DND-41 (cell line): ENCODE measurements around the gene CEP295NL.
"Not testable (repeated sequence)": the region's sequence is repeated elsewhere in the genome, so short reads cannot be mapped to it uniquely, and the experiment has no call there.

Experiments
- ATAC-seq: fragments of 200-7000 bp; cut with Tn5 transposase; 3 replicates; pipeline ENCODE4 v1.9.1; 2021; ENCODE audit warnings: low read depth; ENCODE audit not compliant: insufficient read depth
- DNase-seq: peaks from one replicate; pipeline ENCODE4 v3.0.0-alpha.2; 2020
- H2AFZ ChIP-seq: 2 replicates; pipeline ENCODE4 v1.6.0; 2012; ENCODE audit warnings: low read depth, low read length
- H3K27ac ChIP-seq: 2 replicates; pipeline ENCODE4 v1.5.1; 2012; ENCODE audit warnings: low read length, inconsistent platforms
- H3K27me3 ChIP-seq: fragments of 200-600 bp; sonication (generic); 2 replicates; pipeline ENCODE4 v1.6.0; 2012; ENCODE audit warnings: low read length, mild to moderate bottlenecking, inconsistent platforms; ENCODE audit not compliant: insufficient read depth, poor library complexity
- H3K36me3 ChIP-seq: 2 replicates; pipeline ENCODE4 v1.5.1; 2012; ENCODE audit warnings: low read length, inconsistent platforms; ENCODE audit not compliant: insufficient read depth
- H3K4me1 ChIP-seq: 2 replicates; pipeline ENCODE4 v1.5.1; 2012; ENCODE audit warnings: mild to moderate bottlenecking, low read length; ENCODE audit not compliant: insufficient read depth
- H3K4me2 ChIP-seq: 2 replicates; pipeline ENCODE4 v1.6.0; 2012; ENCODE audit warnings: mild to moderate bottlenecking, moderate library complexity, low read length, inconsistent platforms; ENCODE audit not compliant: insufficient read depth
- H3K4me3 ChIP-seq, 2 experiments: fragments of 200-600 bp in 1 of 2; shearing (Covaris generic) in 1 of 2; 2 replicates each; pipeline ENCODE4 v1.5.1; 2012 to 2016; ENCODE audit warnings: inconsistent platforms in 2 of 2, low read length in 2 of 2, mild to moderate bottlenecking in 2 of 2, low read depth in 1 of 2, moderate library complexity in 1 of 2
- H3K79me2 ChIP-seq: 2 replicates; pipeline ENCODE4 v1.6.0; 2012; ENCODE audit warnings: low read length, inconsistent platforms; ENCODE audit not compliant: insufficient read depth
- H3K9ac ChIP-seq: 2 replicates; pipeline ENCODE4 v1.6.0; 2012; ENCODE audit warnings: low read depth, mild to moderate bottlenecking, inconsistent platforms, low read length, moderate library complexity
- H3K9me3 ChIP-seq: 2 replicates; pipeline ENCODE4 v1.5.1; 2012; ENCODE audit warnings: low read length, moderate library complexity, mild to moderate bottlenecking, inconsistent platforms; ENCODE audit not compliant: insufficient read depth, severe bottlenecking
- H4K20me1 ChIP-seq: 2 replicates; pipeline ENCODE4 v1.6.0; 2012; ENCODE audit warnings: low read length; ENCODE audit not compliant: insufficient read depth
- CTCF ChIP-seq: IDR thresholded peaks from 2 replicates; pipeline ENCODE4 v1.5.1; 2012; ENCODE audit warnings: borderline replicate concordance, low read length, moderate library complexity, mild to moderate bottlenecking; ENCODE audit not compliant: poor library complexity, severe bottlenecking; ENCODE audit errors: extremely low read depth
- EZH2 ChIP-seq: IDR thresholded peaks from 3 replicates; pipeline ENCODE4 v1.6.1; 2012; ENCODE audit warnings: borderline replicate concordance, low read depth, mild to moderate bottlenecking, moderate library complexity, low read length, inconsistent platforms; ENCODE audit not compliant: severe bottlenecking

The CEP295NL gene

DNA sequence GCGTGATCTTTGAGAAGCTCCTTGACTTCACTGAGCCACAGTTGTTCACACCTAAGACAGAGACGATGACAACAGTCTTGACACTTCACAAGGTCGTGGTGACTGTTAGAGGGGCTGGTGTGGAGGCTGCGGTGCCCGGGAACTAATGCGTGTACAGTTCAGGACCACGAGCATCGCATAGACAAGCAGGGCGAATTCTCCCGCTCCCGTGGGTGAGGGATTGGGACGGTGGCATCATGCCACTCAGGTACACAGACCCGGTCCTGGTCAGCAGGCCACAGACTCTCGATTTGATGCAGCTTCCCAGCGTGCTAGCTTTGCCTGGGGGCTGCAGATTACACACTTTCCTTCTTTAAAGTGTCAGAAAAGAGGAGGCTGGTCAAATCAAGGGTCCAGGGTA is 24.7 kb downstream of the CEP295NL start:
- Histone ChIP-seq H2AFZ (no peak overlapping the region), H3K9ac (no peak overlapping the region), H3K4me1 (peaks cover 9% of the 10 kb centered on the region; the same call in 1 of the 2 replicates), H3K9me3 (no peaks in the 10 kb centered on the region), H3K79me2 (no peaks in the 10 kb centered on the region), H3K36me3 (no peaks in the 10 kb centered on the region), H3K27me3 (peaks cover 3% of the 10 kb centered on the region), H4K20me1 (peaks cover 8% of the 10 kb centered on the region; the same call in 1 of the 2 replicates), H3K4me3 (no peak overlapping the region), H3K4me2 (no peak overlapping the region), H3K27ac (no peak overlapping the region)
- ATAC-seq (no peak), DNase-seq (no peak)
- TF ChIP-seq CTCF (no peak), EZH2 (no peak)

GRCh38 chr17:78876954-78877517 is 26.0 kb downstream of the CEP295NL start:
- not testable (repeated sequence) for H3K27me3 ChIP-seq, H3K36me3 ChIP-seq, H4K20me1 ChIP-seq, H3K4me2 ChIP-seq, DNase-seq, H3K9me3 ChIP-seq, ATAC-seq, H3K4me1 ChIP-seq, H3K4me3 ChIP-seq, H3K9ac ChIP-seq, H3K27ac ChIP-seq, H3K79me2 ChIP-seq, H2AFZ ChIP-seq

DNA sequence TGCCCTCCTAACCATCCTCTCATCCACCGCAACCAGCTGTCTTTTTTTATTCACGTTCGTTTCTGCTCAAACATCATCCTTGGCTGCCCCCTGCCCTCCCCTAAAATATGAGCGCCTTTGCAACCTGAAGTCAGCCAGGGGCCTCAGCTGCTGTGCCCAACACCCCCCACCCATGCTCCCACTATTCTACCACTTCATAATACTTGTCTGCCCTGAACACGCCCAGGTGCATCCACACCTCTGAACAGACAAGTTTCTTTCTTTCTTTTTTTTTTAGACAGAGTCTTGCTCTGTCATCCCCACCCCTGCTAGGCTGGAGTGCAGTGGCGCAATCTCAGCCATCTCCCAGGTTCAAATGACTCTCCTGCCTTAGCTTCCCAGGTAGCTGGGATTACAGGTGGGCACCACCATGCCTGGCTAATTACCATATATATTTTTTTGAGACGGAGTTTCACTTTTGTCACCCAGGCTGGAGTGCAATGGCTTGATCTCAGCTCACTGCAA is 26.9 kb downstream of the CEP295NL start:
- Histone ChIP-seq H2AFZ (no peak overlapping the region), H3K9ac (no peak overlapping the region), H3K4me2 (no peak overlapping the region)

More for the DNA sequence above, 26.9 kb downstream of the CEP295NL start:
- DNase-seq (no peak), ATAC-seq (no peak)
- H3K36me3 ChIP-seq, result no peaks in the 10 kb centered on the region
- H3K9me3 ChIP-seq, result no peaks in the 10 kb centered on the region
- peaks cover 3% of the 10 kb centered on the region for H3K27me3 ChIP-seq
- TF ChIP-seq EZH2 (no peak), CTCF (no peak)
- no peak overlapping the region for H3K27ac ChIP-seq
- H4K20me1 ChIP-seq, result peaks cover 8% of the 10 kb centered on the region; the same call in 1 of the 2 replicates
- H3K4me3 ChIP-seq, result no peak overlapping the region
- H3K79me2 ChIP-seq, result no peaks in the 10 kb centered on the region
- H3K4me1 ChIP-seq, result peaks cover 9% of the 10 kb centered on the region; the same call in 1 of the 2 replicates
